Mammary epithelial cell (primary cell): ENCODE data around the gene NMNAT3.
A peak's percentile ranks its signal among the peaks of the same experiment; 100 is the strongest.

Experiments used
- CTCF ChIP-seq, 2 donors: IDR thresholded peaks in 1 of 2; conservative IDR thresholded peaks in 1 of 2; 2 replicates each; pipeline ENCODE4 v1.5.1; 2011 to 2012; ENCODE audit warnings: inconsistent platforms in 2 of 2, low read length in 2 of 2, mild to moderate bottlenecking in 2 of 2, control low read depth in 1 of 2, low read depth in 1 of 2; ENCODE audit not compliant: insufficient read depth in 1 of 2; ENCODE audit errors: extremely low read depth in 1 of 2
- EZH2 ChIP-seq: IDR thresholded peaks from 2 replicates; pipeline ENCODE4 v1.6.1; 2012; ENCODE audit warnings: low read length, inconsistent platforms, borderline replicate concordance

- TF ChIP-seq CTCF (conservative IDR thresholded peaks at IDR 0.05 in 1 of 2, IDR thresholded peaks at IDR 0.05 in 1 of 2; ENCODE audit: extremely low read depth in 1 of 2, insufficient read depth in 1 of 2, low read depth in 1 of 2, low read length in 2 of 2): peak; percentile 30 to 65
- TF ChIP-seq EZH2: no peak
Measured at GRCh38 chr3:139564294-139564861, 113.4 kb downstream of the NMNAT3 start.
